Thyroid gland (tissue), 4 donors: ENCODE results near the gene NECTIN2. TPM values are rescaled to one million over a fixed set of nuclear protein-coding genes. Genes with fewer than 3 reads are reported as not detected.
"Not testable (repeated sequence)": the region's sequence is repeated elsewhere in the genome, so short reads cannot be mapped to it uniquely, and the experiment has no call there.

Source experiments
- DNase-seq, 2 donors: peaks; one replicate each; pipeline ENCODE4 v3.0.0-alpha.2; 2019
- H3K27ac ChIP-seq, 3 donors: fragments of 200-600 bp; sonication (generic); 1 replicate in 2 of 3; 2 replicates in 1 of 3; pipeline ENCODE4 v1.5.1; 2016 to 2019; ENCODE audit warnings: mild to moderate bottlenecking in 1 of 3, moderate library complexity in 1 of 3
- H3K27me3 ChIP-seq: fragments of 200-600 bp; sonication (generic); one replicate; pipeline ENCODE4 v1.5.1; 2019
- H3K36me3 ChIP-seq, 2 donors: fragments of 200-600 bp; sonication (generic); one replicate each; pipeline ENCODE4 v1.5.1; 2016 to 2019
- H3K4me1 ChIP-seq, 2 donors: fragments of 200-600 bp; sonication (generic); one replicate each; pipeline ENCODE4 v1.5.1; 2017 to 2019
- H3K4me3 ChIP-seq, 3 donors: fragments of 200-600 bp; sonication (generic); replicated peaks in 1 of 3; 1 replicate in 2 of 3; 2 replicates in 1 of 3; pipeline ENCODE4 v1.5.1; 2016; ENCODE audit warnings: mild to moderate bottlenecking in 1 of 3
- H3K9me3 ChIP-seq: fragments of 200-600 bp; sonication (generic); one replicate; pipeline ENCODE4 v1.5.1; 2017
- POLR2A ChIP-seq, 2 donors: fragments of 450-650 bp; IDR thresholded peaks; one replicate each; pipeline ENCODE4 v1.6.1; 2017; ENCODE audit warnings: antibody characterized with exemption in 2 of 2, mild to moderate bottlenecking in 2 of 2, moderate library complexity in 1 of 2
- WGBS, 2 donors: methylation state at CpG; one replicate each; pipeline ENCODE4 v1.1.5; 2017; 5-methylcytosine and 5-hydroxymethylcytosine counted together
- intact Hi-C: fragments of 100-400 bp; cut with DNase I; formaldehyde crosslinking; loops from one replicate; pipeline ENCODE4 v1.15.1; 2023
- total RNA-seq, 4 donors: library from RNA; depleted of rRNA; stranded (reverse); fragments of >200 nt; gene quantifications; one replicate each; pipeline ENCODE4 v1.2.3, GENCODE V29; 2016
- TF ChIP-seq, protein P1 (sequence below), 6 experiments: fragments of 200-600 bp in 3 of 6; fragments of 450-650 bp in 3 of 6; sonication (generic) in 3 of 6; IDR thresholded peaks; one replicate each; pipeline ENCODE4 v1.5.1; 2016 to 2019; ENCODE audit warnings: antibody characterized with exemption in 6 of 6, mild to moderate bottlenecking in 2 of 6, inconsistent platforms in 1 of 6, moderate library complexity in 1 of 6

The NECTIN2 gene
- total RNA-seq, 4 donors from 2014 or later: 88.6 to 164 (median 117) TPM

DNA sequence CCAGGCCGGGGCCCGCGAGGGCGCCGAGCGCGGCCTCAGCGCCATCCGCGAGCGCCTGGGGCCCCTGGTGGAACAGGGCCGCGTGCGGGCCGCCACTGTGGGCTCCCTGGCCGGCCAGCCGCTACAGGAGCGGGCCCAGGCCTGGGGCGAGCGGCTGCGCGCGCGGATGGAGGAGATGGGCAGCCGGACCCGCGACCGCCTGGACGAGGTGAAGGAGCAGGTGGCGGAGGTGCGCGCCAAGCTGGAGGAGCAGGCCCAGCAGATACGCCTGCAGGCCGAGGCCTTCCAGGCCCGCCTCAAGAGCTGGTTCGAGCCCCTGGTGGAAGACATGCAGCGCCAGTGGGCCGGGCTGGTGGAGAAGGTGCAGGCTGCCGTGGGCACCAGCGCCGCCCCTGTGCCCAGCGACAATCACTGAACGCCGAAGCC is 62.8 kb downstream of the NECTIN2 start:
- no peak overlapping the region for H3K27ac ChIP-seq
- H3K4me1 ChIP-seq: peaks cover 0 to 15% of the 10 kb centered on the region in 2 donors
- H3K4me3 ChIP-seq: no peak overlapping the region
- no peaks in the 10 kb centered on the region for H3K9me3 ChIP-seq
- WGBS, 2 donors: 95 to 97% methylated on average over 26 to 37 of the region's 44 CpGs
- intact Hi-C loops: no loop called here
- TF ChIP-seq, protein P1, sequence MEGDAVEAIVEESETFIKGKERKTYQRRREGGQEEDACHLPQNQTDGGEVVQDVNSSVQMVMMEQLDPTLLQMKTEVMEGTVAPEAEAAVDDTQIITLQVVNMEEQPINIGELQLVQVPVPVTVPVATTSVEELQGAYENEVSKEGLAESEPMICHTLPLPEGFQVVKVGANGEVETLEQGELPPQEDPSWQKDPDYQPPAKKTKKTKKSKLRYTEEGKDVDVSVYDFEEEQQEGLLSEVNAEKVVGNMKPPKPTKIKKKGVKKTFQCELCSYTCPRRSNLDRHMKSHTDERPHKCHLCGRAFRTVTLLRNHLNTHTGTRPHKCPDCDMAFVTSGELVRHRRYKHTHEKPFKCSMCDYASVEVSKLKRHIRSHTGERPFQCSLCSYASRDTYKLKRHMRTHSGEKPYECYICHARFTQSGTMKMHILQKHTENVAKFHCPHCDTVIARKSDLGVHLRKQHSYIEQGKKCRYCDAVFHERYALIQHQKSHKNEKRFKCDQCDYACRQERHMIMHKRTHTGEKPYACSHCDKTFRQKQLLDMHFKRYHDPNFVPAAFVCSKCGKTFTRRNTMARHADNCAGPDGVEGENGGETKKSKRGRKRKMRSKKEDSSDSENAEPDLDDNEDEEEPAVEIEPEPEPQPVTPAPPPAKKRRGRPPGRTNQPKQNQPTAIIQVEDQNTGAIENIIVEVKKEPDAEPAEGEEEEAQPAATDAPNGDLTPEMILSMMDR (IDR thresholded peaks at IDR 0.05): no peak
- TF ChIP-seq POLR2A (IDR thresholded peaks at IDR 0.05): no peak
- DNase-seq: no peak
- no peaks in the 10 kb centered on the region for H3K36me3 ChIP-seq
- peaks cover 4% of the 10 kb centered on the region for H3K27me3 ChIP-seq

DNA sequence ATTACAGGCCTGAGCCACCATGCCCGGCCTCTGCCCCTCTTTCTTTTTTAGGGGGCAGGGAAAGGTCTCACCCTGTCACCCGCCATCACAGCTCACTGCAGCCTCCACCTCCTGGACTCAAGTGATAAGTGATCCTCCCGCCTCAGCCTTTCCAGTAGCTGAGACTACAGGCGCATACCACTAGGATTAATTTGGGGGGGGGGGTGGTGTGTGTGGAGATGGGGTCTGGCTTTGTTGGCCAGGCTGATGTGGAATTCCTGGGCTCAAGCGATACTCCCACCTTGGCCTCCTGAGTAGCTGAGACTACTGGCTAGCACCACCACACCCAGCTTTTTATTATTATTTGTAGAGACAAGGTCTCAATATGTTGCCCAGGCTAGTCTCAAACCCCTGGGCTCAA is 63.7 kb downstream of the NECTIN2 start:
- intact Hi-C loops: no loop called here
- Histone ChIP-seq H3K27ac (no peak overlapping the region), H3K4me1 (peaks cover 0 to 21% of the 10 kb centered on the region in 2 donors), H3K36me3 (no peaks in the 10 kb centered on the region), H3K4me3 (no peak overlapping the region), H3K9me3 (no peaks in the 10 kb centered on the region), H3K27me3 (peaks cover 4% of the 10 kb centered on the region)
- TF ChIP-seq POLR2A (IDR thresholded peaks at IDR 0.05): no peak
- TF ChIP-seq, protein P1 (IDR thresholded peaks at IDR 0.05): no peak
- WGBS, 2 donors: 88% methylated on average over 5 of the region's 5 CpGs
- no peak for DNase-seq

- DNase-seq, H3K27ac ChIP-seq, H3K36me3 ChIP-seq, H3K9me3 ChIP-seq, H3K4me3 ChIP-seq, H3K27me3 ChIP-seq, intact Hi-C loops: not testable (repeated sequence)
- peaks cover 0 to 16% of the 10 kb centered on the region in 2 donors for H3K4me1 ChIP-seq
- WGBS, 2 donors: 86 to 90% methylated on average over 6 of the region's 6 CpGs
Observed at GRCh38 chr19:44911896-44912295, 65.8 kb downstream of the NECTIN2 start.

DNA sequence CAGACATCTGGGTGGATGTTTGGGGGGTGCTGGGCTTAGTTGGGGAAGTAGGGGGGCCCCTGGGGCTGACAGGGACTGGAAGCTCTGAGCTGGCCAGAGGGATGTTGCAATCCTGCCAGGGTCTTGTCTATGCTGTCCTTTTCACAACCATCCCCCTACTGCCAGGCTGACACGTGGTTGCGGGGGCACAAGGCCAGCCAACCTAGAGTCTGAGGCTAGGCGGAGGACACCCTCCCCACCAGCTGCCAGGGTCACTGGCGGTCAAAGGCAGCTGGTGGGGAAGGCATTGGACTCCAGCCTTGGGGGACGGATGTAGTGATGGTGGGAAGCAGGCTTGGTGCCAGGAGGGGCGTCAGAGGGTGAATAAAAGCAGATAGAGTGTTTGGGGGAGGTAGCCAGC is 66.8 kb downstream of the NECTIN2 start:
- Histone ChIP-seq H3K9me3 (no peaks in the 10 kb centered on the region), H3K4me1 (peaks cover 0 to 16% of the 10 kb centered on the region in 2 donors), H3K27me3 (no peaks in the 10 kb centered on the region), H3K27ac (no peak overlapping the region), H3K4me3 (no peak overlapping the region), H3K36me3 (no peaks in the 10 kb centered on the region)
- 23 to 36% methylated on average over 6 of the region's 6 CpGs for WGBS, 2 donors
- intact Hi-C loops: no loop called here
- DNase-seq: no peak
- TF ChIP-seq, protein P1 (IDR thresholded peaks at IDR 0.05): no peak
- TF ChIP-seq POLR2A (IDR thresholded peaks at IDR 0.05): no peak

- 55 to 58% methylated on average over 23 of the region's 23 CpGs for WGBS, 2 donors
- H3K27ac ChIP-seq, H3K4me3 ChIP-seq, H3K36me3 ChIP-seq, DNase-seq, H3K27me3 ChIP-seq, H3K9me3 ChIP-seq, intact Hi-C loops: not testable (repeated sequence)
- peaks cover 0 to 16% of the 10 kb centered on the region in 2 donors for H3K4me1 ChIP-seq
Observed at GRCh38 chr19:44913512-44914432, 67.7 kb downstream of the NECTIN2 start.

- H3K27me3 ChIP-seq, H3K36me3 ChIP-seq, H3K9me3 ChIP-seq, intact Hi-C loops: not testable (repeated sequence)
- peak; percentile 79 to 83 for DNase-seq
- Histone ChIP-seq H3K4me1 (peaks cover 0 to 16% of the 10 kb centered on the region in 2 donors), H3K27ac (peak within 1 kb of the TSS in 2 of 3 donors; percentile 15 to 25), H3K4me3 (peak within 1 kb of the TSS in 1 of 3 donors; percentile 19)
- WGBS, 2 donors: 9% methylated on average over 23 to 28 of the region's 28 CpGs
Observed at GRCh38 chr19:44914433-44915206, 68.5 kb downstream of the NECTIN2 start, which contains the start of gene APOC1. Gene APOC1, plus strand, starts transcription at chr19:44914608. Its CDS starts 284 bp downstream, at chr19:44914892.
